Parathyroid adenoma (tissue), 2 donors: Measurements from ENCODE around the gene TIMP4.

ENCODE experiments used
- H2AFZ ChIP-seq: fragments of 300-600 bp; sonication (generic); one replicate; pipeline ENCODE4 v1.7.0; 2017; ENCODE audit warnings: antibody characterized with exemption, mild to moderate bottlenecking
- H3K27ac ChIP-seq: fragments of 300-600 bp; sonication (generic); one replicate; pipeline ENCODE4 v1.7.0; 2017
- H3K27me3 ChIP-seq: fragments of 300-600 bp; sonication (generic); one replicate; pipeline ENCODE4 v1.7.0; 2017; ENCODE audit warnings: low read length; ENCODE audit not compliant: control insufficient read depth, insufficient read depth
- H3K36me3 ChIP-seq: fragments of 300-600 bp; sonication (generic); one replicate; pipeline ENCODE4 v1.7.0; 2017; ENCODE audit warnings: low read length; ENCODE audit not compliant: control insufficient read depth, insufficient read depth
- H3K4me1 ChIP-seq: fragments of 300-600 bp; sonication (generic); one replicate; pipeline ENCODE4 v1.7.0; 2017; ENCODE audit warnings: control low read depth
- H3K4me2 ChIP-seq: fragments of 300-600 bp; sonication (generic); one replicate; pipeline ENCODE4 v1.7.0; 2017; ENCODE audit warnings: low read length
- H3K4me3 ChIP-seq: fragments of 300-600 bp; sonication (generic); one replicate; pipeline ENCODE4 v1.7.0; 2017; ENCODE audit warnings: low read depth, low read length
- H3K79me2 ChIP-seq: fragments of 300-600 bp; sonication (generic); one replicate; pipeline ENCODE4 v1.7.0; 2017; ENCODE audit warnings: control low read depth
- H3K9ac ChIP-seq: fragments of 300-600 bp; sonication (generic); one replicate; pipeline ENCODE4 v1.7.0; 2017; ENCODE audit warnings: mild to moderate bottlenecking
- H3K9me3 ChIP-seq: fragments of 300-600 bp; sonication (generic); one replicate; pipeline ENCODE4 v1.7.0; 2017; ENCODE audit warnings: low read length; ENCODE audit not compliant: control insufficient read depth
- TF ChIP-seq, protein P1 (sequence below): fragments of 300-600 bp; sonication (generic); IDR thresholded peaks from one replicate; pipeline ENCODE4 v1.7.0; 2017; ENCODE audit warnings: antibody characterized with exemption, mild to moderate bottlenecking
- donor health status: primary hyperparathyroidism.

The TIMP4 gene

DNA sequence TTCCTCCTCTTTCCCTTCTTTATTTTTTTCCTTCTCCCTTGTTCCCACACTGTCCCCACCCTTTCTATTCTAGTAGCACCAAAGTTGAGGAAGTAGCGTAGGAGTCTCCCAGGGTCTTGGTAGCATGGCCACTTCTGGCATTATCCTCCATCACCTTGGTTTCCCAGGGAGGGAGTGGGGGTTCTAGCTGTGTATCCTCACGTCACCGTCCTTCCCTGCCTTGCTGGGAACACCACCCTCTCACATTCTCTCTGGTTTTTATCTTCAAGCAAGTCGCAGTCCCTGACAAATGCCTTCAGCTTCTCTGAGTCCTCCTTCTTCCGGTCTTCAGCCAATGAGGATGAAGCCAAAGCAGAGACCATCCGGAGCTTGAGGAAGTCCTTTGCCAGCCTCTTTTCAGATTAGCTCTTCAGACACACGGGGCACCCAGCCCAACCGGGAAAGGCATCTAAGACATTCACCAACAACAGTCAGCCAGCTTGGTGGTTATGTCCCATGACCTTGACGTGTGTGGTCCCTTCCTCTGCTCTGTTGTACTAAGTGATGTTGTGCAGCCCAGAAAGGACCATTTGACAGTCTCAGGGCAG is 31.6 kb upstream of the TIMP4 start:
- Histone ChIP-seq H3K27ac (no peak overlapping the region), H3K4me1 (peaks cover 9% of the 10 kb centered on the region), H3K4me2 (no peak overlapping the region), H3K27me3 (no peaks in the 10 kb centered on the region), H3K79me2 (no peaks in the 10 kb centered on the region), H3K9ac (no peak overlapping the region), H3K9me3 (no peaks in the 10 kb centered on the region), H3K4me3 (no peak overlapping the region), H3K36me3 (no peaks in the 10 kb centered on the region), H2AFZ (no peak overlapping the region)
- TF ChIP-seq, protein P1, sequence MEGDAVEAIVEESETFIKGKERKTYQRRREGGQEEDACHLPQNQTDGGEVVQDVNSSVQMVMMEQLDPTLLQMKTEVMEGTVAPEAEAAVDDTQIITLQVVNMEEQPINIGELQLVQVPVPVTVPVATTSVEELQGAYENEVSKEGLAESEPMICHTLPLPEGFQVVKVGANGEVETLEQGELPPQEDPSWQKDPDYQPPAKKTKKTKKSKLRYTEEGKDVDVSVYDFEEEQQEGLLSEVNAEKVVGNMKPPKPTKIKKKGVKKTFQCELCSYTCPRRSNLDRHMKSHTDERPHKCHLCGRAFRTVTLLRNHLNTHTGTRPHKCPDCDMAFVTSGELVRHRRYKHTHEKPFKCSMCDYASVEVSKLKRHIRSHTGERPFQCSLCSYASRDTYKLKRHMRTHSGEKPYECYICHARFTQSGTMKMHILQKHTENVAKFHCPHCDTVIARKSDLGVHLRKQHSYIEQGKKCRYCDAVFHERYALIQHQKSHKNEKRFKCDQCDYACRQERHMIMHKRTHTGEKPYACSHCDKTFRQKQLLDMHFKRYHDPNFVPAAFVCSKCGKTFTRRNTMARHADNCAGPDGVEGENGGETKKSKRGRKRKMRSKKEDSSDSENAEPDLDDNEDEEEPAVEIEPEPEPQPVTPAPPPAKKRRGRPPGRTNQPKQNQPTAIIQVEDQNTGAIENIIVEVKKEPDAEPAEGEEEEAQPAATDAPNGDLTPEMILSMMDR: no peak

DNA sequence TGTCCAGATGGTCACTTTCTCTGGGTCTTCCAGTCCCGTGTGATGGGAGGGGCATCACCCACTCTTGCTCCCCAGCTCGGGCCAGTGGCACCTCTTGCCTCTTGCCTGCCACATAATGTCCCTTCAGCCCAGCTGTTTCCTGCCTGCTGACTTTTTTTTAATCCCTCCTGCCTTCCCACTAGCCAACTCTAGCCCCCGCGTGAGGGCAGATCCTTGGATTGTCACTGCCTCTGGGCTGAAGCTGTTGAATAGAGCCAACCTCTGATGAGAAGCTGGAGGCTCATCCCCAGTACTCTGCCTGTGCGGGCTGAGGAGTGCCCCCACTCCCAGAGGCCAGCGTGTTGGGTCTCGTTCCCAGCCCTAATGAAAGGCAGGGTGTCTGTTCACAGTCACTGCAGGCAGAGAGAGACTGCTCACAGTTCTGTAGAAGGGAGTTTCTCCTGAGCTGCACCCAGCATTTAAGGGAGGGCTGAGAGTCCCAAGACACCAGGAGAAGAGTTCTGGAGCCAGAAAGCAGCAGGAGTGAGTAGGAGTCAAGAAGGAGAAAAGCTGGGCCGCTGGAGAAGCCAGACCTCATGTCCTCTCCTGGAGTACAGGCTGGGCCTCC is 30.1 kb upstream of the TIMP4 start:
- Histone ChIP-seq H3K4me1 (no peaks in the 10 kb centered on the region), H3K27ac (no peak overlapping the region), H3K9ac (no peak overlapping the region), H3K36me3 (no peaks in the 10 kb centered on the region), H2AFZ (no peak overlapping the region), H3K4me2 (no peak overlapping the region), H3K27me3 (no peaks in the 10 kb centered on the region), H3K4me3 (no peak overlapping the region), H3K79me2 (no peaks in the 10 kb centered on the region), H3K9me3 (no peaks in the 10 kb centered on the region)
- TF ChIP-seq, protein P1: no peak

DNA sequence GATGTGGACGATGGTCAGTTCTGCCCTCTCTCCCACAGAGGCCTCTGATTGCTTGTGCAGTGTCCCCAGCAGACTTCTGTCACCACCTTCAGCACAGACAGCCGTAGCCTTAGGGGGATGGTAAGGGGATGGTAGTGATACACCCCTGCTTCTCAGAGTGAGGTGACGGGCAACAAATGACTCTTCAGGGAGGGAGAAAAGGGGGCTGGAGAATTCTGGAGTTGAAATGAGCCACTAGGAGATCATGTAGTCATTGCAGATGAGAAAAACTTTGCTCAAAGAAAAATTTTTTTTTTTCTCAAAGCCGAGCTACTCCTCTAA is 29.6 kb upstream of the TIMP4 start:
- Histone ChIP-seq H3K9me3 (no peaks in the 10 kb centered on the region), H3K27ac (no peak overlapping the region), H3K9ac (no peak overlapping the region), H3K4me2 (no peak overlapping the region), H3K4me3 (no peak overlapping the region), H3K4me1 (no peaks in the 10 kb centered on the region), H2AFZ (no peak overlapping the region), H3K27me3 (no peaks in the 10 kb centered on the region), H3K79me2 (no peaks in the 10 kb centered on the region), H3K36me3 (no peaks in the 10 kb centered on the region)
- TF ChIP-seq, protein P1: no peak

DNA sequence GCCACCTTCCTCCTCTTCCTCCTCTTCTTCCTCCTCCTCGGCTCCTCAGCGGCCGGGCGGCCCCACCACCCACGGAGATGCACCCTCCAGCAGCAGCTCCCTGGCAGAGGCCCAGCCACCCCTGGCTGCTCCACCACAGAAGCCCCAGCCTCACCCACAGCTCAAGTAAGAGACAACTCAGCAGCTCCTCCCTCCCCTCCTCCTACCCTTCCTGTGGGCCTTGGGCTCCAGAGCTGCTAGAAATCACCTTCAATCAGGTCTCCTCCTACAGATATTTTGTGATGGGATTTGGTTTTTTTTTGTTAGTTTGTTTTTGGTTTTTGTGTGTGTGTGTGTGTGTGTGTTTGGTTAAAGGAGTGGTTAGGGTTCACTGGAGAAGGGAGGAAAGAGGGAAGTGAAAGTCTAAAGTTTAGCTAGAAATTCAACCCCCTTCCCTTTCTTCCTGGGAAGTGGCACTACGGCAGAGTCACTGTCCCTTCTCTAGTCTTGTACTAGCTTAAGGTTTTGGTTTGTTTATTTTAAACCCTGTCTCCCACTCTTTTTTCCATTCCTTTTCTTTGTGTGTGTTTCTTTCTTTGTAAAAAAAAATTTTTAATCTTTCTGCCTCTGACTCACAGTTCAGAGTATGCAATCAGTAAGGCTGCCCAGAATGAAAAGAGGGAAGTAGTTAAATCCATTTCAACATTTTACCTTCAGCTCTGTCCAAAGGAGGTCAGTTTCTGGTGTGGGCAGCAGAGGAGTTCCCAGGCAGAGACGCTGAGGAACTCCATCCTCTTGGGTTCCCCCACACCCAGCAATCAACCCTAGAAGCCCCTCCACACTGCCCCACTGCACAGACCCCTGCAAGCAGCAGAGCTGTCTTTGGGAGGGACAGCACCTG is 29.0 kb upstream of the TIMP4 start:
- Histone ChIP-seq H3K4me2 (no peak overlapping the region), H3K9ac (no peak overlapping the region), H3K27ac (no peak overlapping the region)

More for the DNA sequence above, 29.0 kb upstream of the TIMP4 start:
- H3K4me1 ChIP-seq: no peaks in the 10 kb centered on the region
- H2AFZ ChIP-seq: no peak overlapping the region
- H3K9me3 ChIP-seq: no peaks in the 10 kb centered on the region
- no peaks in the 10 kb centered on the region for H3K27me3 ChIP-seq
- H3K79me2 ChIP-seq: no peaks in the 10 kb centered on the region
- H3K4me3 ChIP-seq: no peak overlapping the region
- no peaks in the 10 kb centered on the region for H3K36me3 ChIP-seq
- TF ChIP-seq, protein P1: no peak
